ENCODE results near the gene DOLK.

DNA sequence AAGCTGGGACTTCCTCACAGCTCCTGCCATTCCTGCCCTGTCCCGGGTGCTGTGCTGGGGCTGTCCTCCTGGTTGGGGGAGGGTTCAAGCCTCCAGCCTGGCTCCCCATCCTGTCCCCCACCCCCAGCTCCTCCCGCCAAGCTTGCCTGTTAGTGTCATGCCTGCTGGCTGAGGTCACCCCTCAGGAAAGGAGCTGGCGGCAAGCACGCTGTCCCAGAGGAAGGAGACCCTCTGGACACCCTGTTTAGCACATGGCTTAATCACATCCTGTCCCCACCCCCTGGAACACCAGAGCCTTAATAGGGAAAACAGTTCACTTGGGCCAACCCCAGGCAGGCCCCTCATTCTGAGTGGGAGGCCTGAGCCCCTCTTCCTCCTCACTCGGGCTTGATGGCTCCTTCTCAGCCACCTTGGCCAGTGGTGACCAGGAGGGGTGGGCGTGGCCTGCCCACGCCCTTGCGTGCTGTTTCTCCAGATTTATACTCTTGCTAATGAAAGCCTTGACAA, 35.8 kb downstream of the DOLK start:
- TF ChIP-seq POLR2AphosphoS5 (IDR thresholded peaks at IDR 0.05), result peak; percentile 77 to 78 (median 78)
- TF ChIP-seq, protein P1, sequence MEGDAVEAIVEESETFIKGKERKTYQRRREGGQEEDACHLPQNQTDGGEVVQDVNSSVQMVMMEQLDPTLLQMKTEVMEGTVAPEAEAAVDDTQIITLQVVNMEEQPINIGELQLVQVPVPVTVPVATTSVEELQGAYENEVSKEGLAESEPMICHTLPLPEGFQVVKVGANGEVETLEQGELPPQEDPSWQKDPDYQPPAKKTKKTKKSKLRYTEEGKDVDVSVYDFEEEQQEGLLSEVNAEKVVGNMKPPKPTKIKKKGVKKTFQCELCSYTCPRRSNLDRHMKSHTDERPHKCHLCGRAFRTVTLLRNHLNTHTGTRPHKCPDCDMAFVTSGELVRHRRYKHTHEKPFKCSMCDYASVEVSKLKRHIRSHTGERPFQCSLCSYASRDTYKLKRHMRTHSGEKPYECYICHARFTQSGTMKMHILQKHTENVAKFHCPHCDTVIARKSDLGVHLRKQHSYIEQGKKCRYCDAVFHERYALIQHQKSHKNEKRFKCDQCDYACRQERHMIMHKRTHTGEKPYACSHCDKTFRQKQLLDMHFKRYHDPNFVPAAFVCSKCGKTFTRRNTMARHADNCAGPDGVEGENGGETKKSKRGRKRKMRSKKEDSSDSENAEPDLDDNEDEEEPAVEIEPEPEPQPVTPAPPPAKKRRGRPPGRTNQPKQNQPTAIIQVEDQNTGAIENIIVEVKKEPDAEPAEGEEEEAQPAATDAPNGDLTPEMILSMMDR (IDR thresholded peaks at IDR 0.05 in 8 of 11, conservative IDR thresholded peaks at IDR 0.05 in 3 of 11), result no peak

Data from spleen (tissue), 7 donors.